Activated naive CD8-positive, alpha-beta T cell treated with anti-CD3 and anti-CD28 coated beads for 36 hours (primary cell): ENCODE data around the gene CCDC201. TPM values are rescaled to one million over a fixed set of nuclear protein-coding genes. Genes with fewer than 3 reads are reported as not detected.

ENCODE experiments used
- DNase-seq: peaks from one replicate; pipeline ENCODE4 v3.0.0; 2021
- H3K27ac Mint-ChIP-seq: one replicate; pipeline ENCODE4 v1.8.0; 2022; ENCODE audit warnings: mild to moderate bottlenecking, moderate library complexity, mixed read lengths
- H3K27me3 Mint-ChIP-seq: one replicate; pipeline ENCODE4 v1.8.0; 2022; ENCODE audit warnings: mild to moderate bottlenecking, mixed read lengths
- H3K36me3 Mint-ChIP-seq: one replicate; pipeline ENCODE4 v1.8.0; 2021; ENCODE audit warnings: mild to moderate bottlenecking, mixed read lengths
- H3K4me1 Mint-ChIP-seq: one replicate; pipeline ENCODE4 v1.8.0; 2021; ENCODE audit warnings: mixed read lengths
- H3K4me3 Mint-ChIP-seq: one replicate; pipeline ENCODE4 v1.8.0; 2022; ENCODE audit warnings: mild to moderate bottlenecking, moderate library complexity, mixed read lengths
- H3K9me3 Mint-ChIP-seq: one replicate; pipeline ENCODE4 v1.8.0; 2022; ENCODE audit warnings: mixed read lengths
- total RNA-seq, 2 experiments: library from RNA; stranded (reverse); gene quantifications; one replicate each; pipeline ENCODE4 v1.2.3, GENCODE V29; 2021

CCDC201 gene
- total RNA-seq, 2 experiments from 2014 or later, result not detected

GRCh38 chr7:45902820-45903219 is 29.9 kb upstream of the CCDC201 start:
- Mint-ChIP-seq H3K27ac (no peak overlapping the region), H3K4me3 (no peak overlapping the region), H3K9me3 (peaks cover 6% of the 10 kb centered on the region), H3K4me1 (no peaks in the 10 kb centered on the region), H3K36me3 (no peaks in the 10 kb centered on the region), H3K27me3 (peaks cover 6% of the 10 kb centered on the region)
- DNase-seq, result no peak

DNA sequence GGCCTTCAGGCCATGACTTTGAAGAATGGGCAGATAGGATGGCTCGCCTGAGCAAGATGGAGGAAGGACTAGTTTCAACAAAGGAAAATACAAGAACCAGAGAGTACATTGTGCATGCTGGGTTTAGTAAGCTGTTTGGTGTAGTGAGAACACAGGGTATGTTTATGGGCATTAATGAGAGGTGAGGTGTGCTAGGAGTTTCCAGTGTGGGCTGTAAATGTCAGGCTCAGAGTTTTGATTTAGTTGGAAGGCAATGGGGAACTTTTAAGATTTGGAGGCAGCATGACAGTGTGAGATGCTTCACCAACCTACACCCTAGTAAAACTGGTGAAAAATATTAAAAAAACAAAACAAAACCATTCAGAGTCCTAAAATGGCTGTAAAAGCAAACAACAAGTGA is 28.7 kb upstream of the CCDC201 start:
- H3K27me3 Mint-ChIP-seq, result peaks cover 11% of the 10 kb centered on the region
- H3K9me3 Mint-ChIP-seq, result peaks cover 6% of the 10 kb centered on the region
- no peaks in the 10 kb centered on the region for H3K4me1 Mint-ChIP-seq
- H3K4me3 Mint-ChIP-seq, result no peak overlapping the region
- no peak overlapping the region for H3K27ac Mint-ChIP-seq
- no peak for DNase-seq
- H3K36me3 Mint-ChIP-seq, result no peaks in the 10 kb centered on the region

- Mint-ChIP-seq H3K36me3 (no peaks in the 10 kb centered on the region), H3K27ac (no peak overlapping the region), H3K4me3 (no peak overlapping the region), H3K4me1 (no peaks in the 10 kb centered on the region), H3K9me3 (peaks cover 4% of the 10 kb centered on the region), H3K27me3 (peaks cover 34% of the 10 kb centered on the region)
- no peak for DNase-seq
Observed at GRCh38 chr7:45898222-45898621, 25.3 kb upstream of the CCDC201 start.

DNA sequence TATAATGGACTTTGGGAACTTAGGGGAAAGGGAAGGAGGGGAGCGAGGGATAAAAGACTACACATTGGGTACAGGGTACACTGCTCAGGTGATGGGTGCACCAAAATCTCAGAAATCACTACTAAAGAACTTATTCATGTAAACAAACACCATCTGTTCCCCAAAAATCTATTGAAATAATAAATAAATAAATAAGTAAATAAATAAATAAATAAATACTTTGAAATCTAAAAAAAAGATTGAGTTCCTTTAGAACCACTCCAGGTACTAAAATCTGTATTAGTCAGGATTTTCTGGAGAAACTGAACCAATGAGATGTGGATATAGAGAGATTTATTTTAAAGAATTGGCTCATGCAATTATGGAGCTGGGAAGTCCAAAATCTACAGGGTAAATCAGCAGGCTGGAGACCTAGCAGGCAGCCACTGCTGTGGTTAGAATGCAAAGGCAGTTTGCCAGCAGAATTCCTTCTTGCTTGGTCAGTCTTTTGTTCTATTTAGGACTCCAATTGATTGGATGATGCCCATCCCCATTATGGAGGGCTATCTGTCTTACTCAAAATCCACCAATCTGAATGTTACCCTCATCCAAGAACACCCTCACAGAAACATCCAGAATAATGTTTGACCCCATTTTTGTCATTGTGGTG is 24.3 kb upstream of the CCDC201 start:
- Mint-ChIP-seq H3K27ac (no peak overlapping the region), H3K4me3 (no peak overlapping the region)

GRCh38 chr7:45894665-45895062 is 21.8 kb upstream of the CCDC201 start:
- Mint-ChIP-seq H3K27ac (no peak overlapping the region), H3K27me3 (peaks cover 52% of the 10 kb centered on the region), H3K4me3 (no peak overlapping the region), H3K36me3 (no peaks in the 10 kb centered on the region), H3K4me1 (no peaks in the 10 kb centered on the region), H3K9me3 (no peaks in the 10 kb centered on the region)
- no peak for DNase-seq

More for the DNA sequence above, 24.3 kb upstream of the CCDC201 start:
- H3K4me1 Mint-ChIP-seq, result no peaks in the 10 kb centered on the region
- DNase-seq, result no peak
- no peaks in the 10 kb centered on the region for H3K9me3 Mint-ChIP-seq
- no peaks in the 10 kb centered on the region for H3K36me3 Mint-ChIP-seq
- peaks cover 40% of the 10 kb centered on the region for H3K27me3 Mint-ChIP-seq

DNA sequence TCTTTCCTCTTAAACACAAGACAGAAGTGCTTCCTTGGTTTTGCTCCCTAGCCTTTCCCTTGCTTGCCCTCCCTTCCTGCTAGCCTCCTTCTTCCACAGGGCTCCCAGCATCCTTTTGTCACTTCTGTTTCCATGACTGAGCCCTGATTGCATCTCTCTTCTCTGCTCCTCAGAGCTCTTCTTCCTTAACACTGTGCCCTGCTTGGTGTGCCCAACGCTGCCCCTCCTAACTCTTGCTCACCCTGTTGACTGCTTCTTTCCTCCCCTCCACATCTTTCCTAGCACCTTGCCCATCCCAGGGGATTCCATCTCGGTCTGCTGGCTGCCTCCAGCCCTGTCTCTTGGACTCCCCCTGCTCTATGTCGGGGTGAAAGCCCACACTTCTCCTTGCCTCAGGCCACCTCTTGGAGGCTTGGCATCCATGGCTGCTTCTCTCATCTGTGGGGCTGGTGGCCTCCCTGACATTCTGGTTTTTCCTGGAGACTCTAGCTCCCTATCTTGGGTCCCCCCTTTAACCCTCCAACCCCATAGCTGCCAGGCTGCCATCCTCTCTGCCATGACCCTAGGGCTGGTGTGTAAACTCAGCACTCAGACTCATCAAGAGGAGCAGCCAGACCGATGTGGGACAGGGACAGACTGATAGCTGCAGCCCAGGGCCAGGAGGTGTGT is 21.2 kb upstream of the CCDC201 start:
- Mint-ChIP-seq H3K4me1 (no peaks in the 10 kb centered on the region), H3K27ac (no peak overlapping the region), H3K36me3 (no peaks in the 10 kb centered on the region), H3K9me3 (no peaks in the 10 kb centered on the region), H3K4me3 (no peak overlapping the region), H3K27me3 (peaks cover 57% of the 10 kb centered on the region)
- no peak for DNase-seq

DNA sequence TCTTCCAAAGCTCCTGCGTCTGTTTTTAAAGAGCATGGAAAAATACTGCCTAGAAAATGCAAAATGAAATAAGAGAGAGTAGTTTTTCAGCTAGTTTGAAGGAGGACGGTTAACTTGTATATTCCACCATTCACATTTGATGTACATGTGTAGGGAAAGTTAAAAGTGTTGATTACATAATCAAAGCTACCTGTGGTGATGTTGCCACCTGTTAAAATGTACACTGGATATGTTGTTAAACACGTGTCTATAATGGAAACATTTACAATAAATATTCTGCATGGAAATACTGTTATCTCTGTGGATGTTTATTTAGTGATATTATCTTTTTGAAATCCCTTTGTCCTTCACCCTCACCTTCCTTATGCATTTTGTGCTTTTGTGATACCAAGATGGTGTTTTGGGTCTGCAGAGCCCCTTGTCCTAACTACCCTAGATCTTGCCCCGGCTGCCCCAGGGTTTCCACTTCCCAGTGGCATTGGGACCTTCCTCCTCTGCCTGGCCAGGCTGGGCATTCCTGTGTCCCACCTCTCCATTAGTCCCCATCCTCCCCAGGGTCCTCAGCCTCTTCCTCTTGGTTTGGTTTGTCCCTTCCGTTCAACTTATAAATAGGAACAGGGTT is 20.6 kb upstream of the CCDC201 start:
- DNase-seq, result no peak
- Mint-ChIP-seq H3K36me3 (no peaks in the 10 kb centered on the region), H3K4me1 (no peaks in the 10 kb centered on the region), H3K4me3 (no peak overlapping the region), H3K9me3 (no peaks in the 10 kb centered on the region), H3K27me3 (peaks cover 61% of the 10 kb centered on the region), H3K27ac (no peak overlapping the region)

DNA sequence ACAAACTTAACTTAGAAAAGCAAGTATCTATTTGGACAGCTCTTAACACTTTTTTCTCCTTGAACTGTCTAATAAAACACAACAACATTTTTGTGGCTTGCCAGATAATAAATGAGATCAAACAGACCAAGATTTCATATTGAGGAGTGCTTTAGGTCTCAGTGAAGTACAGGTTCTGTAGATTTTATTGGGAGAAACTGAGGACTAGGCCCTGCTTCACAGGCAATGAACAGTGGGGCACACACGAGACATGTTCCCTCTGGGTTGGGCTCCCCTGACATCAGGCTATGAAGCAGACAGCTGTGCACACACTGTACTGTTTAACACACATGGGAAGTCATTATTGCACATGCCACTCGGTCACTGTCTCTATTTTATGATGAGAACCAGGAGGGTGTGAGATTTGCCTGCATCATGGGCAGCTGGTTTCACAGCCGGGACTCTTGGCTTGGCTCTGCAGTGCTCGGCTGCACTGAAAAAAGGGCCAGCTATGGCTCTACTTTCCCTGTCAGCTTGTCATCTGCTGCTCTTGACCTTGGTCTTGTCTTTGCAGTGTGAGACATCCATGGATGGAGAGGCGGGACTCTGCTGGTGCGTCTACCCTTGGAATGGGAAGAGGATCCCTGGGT is 19.6 kb upstream of the CCDC201 start:
- Mint-ChIP-seq H3K9me3 (no peaks in the 10 kb centered on the region), H3K4me1 (no peaks in the 10 kb centered on the region), H3K27ac (no peak overlapping the region), H3K27me3 (peaks cover 63% of the 10 kb centered on the region), H3K4me3 (no peak overlapping the region), H3K36me3 (no peaks in the 10 kb centered on the region)
- no peak for DNase-seq

GRCh38 chr7:45891462-45892402 is 18.9 kb upstream of the CCDC201 start:
- peaks cover 69% of the 10 kb centered on the region for H3K27me3 Mint-ChIP-seq

GRCh38 chr7:45890902-45891461 is 18.1 kb upstream of the CCDC201 start:
- Mint-ChIP-seq H3K27me3 (peaks cover 69% of the 10 kb centered on the region), H3K9me3 (no peaks in the 10 kb centered on the region), H3K4me1 (no peaks in the 10 kb centered on the region), H3K36me3 (no peaks in the 10 kb centered on the region), H3K27ac (no peak overlapping the region), H3K4me3 (no peak overlapping the region)
- DNase-seq, result no peak

More at GRCh38 chr7:45891462-45892402, 18.9 kb upstream of the CCDC201 start:
- H3K36me3 Mint-ChIP-seq, result no peaks in the 10 kb centered on the region
- no peaks in the 10 kb centered on the region for H3K4me1 Mint-ChIP-seq
- no peak for DNase-seq
- H3K27ac Mint-ChIP-seq, result no peak overlapping the region
- H3K4me3 Mint-ChIP-seq, result no peak overlapping the region
- no peaks in the 10 kb centered on the region for H3K9me3 Mint-ChIP-seq

GRCh38 chr7:45890125-45890901 is 17.4 kb upstream of the CCDC201 start:
- H3K36me3 Mint-ChIP-seq, result no peaks in the 10 kb centered on the region
- no peak for DNase-seq

GRCh38 chr7:45889367-45890067 is 16.6 kb upstream of the CCDC201 start:
- Mint-ChIP-seq H3K27me3 (peaks cover 73% of the 10 kb centered on the region), H3K27ac (no peak overlapping the region), H3K36me3 (no peaks in the 10 kb centered on the region), H3K4me1 (no peaks in the 10 kb centered on the region), H3K9me3 (no peaks in the 10 kb centered on the region), H3K4me3 (no peak overlapping the region)
- no peak for DNase-seq

More at GRCh38 chr7:45890125-45890901, 17.4 kb upstream of the CCDC201 start:
- peaks cover 69% of the 10 kb centered on the region for H3K27me3 Mint-ChIP-seq
- H3K27ac Mint-ChIP-seq, result no peak overlapping the region
- H3K4me1 Mint-ChIP-seq, result no peaks in the 10 kb centered on the region
- no peaks in the 10 kb centered on the region for H3K9me3 Mint-ChIP-seq
- no peak overlapping the region for H3K4me3 Mint-ChIP-seq

DNA sequence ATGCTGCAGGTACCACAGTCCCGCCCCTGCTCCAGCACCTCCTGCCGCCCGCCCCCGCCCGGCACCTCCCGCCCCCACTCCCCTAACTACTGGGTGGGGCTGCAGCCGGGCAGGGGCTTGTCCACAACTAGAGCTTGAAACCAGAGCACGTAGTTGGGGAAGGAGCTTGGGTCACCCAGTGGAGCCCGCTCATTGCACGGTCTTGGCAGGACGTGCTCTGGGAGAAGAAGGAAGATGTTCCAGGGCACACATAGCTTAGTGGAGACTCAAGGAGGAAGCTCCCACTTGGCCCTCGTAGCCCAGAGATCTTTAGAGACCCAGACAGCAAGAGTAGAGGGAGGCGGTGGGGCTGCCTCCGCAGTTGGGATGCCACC is 16.1 kb upstream of the CCDC201 start:
- Mint-ChIP-seq H3K27ac (no peak overlapping the region), H3K4me1 (no peaks in the 10 kb centered on the region), H3K36me3 (no peaks in the 10 kb centered on the region), H3K27me3 (peaks cover 70% of the 10 kb centered on the region), H3K9me3 (no peaks in the 10 kb centered on the region), H3K4me3 (peak overlapping the region; percentile 11)
- no peak for DNase-seq
